ENCODE results near the gene NFKBIE. TPM values are rescaled to one million over a fixed set of nuclear protein-coding genes. Genes with fewer than 3 reads are reported as not detected.
A peak's percentile ranks its signal among the peaks of the same experiment; 100 is the strongest.

Gene NFKBIE
- total and polyA plus RNA-seq, 9 of the 15 experiments (the other 6 are each of a cell fraction or from before 2014, with no cell fraction given) = 2.1 to 16.4 (median 11.7) TPM

DNA sequence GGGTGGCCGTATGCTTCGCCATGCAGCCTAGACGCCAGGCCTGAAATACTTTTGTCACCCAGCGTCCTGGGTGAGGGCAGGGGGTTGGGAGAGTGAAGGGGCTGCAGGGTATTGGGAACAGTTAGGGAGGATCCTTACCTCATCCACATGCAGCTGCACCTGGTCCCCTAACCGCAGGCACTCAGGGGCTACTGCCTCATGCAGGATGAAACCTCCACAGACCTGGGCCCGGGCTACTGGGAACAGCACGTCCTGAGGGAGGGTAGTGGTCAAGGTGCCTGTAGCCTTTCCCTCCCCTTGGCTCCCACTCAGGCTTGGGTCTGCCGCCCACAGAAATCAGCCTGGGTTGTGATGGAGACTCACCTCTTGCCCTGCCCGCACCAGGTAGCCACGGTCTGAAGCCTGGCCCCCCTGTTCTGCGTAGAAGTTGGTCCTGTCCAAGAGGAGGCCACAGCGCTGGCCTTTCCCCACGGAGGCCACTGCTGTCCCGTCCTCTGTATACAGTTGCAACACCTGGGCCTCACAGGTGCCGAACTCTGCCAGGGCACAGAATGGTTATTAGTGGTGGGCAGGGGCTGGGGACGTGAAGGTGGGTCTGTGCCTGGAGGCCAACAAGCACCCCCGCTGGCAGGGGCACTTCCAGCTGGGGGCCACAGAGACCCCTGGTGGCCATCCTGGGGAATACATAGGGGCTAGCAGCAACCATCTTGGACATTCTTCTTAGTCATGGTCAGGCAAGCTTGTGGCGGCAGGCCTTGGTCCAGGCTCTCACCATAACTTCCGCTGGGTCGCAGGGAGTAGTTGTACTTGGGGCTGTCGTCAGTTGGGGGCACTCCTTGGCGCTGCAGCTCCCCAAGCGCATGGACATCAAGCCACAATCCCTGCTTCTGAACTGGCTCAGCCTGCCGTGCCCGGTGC lies 39.2 kb upstream of the NFKBIE start (continued):
- TF ChIP-seq NRF1 (conservative IDR thresholded peaks at IDR 0.05 in 1 of 2, IDR thresholded peaks at IDR 0.05 in 1 of 2) (no peak), E2F4 (CRISPR knock-in tag; IDR thresholded peaks at IDR 0.05; ENCODE audit: low read depth) (0 out of 2 replicates have a peak, but pooled peaks have one; percentile 23)

DNA sequence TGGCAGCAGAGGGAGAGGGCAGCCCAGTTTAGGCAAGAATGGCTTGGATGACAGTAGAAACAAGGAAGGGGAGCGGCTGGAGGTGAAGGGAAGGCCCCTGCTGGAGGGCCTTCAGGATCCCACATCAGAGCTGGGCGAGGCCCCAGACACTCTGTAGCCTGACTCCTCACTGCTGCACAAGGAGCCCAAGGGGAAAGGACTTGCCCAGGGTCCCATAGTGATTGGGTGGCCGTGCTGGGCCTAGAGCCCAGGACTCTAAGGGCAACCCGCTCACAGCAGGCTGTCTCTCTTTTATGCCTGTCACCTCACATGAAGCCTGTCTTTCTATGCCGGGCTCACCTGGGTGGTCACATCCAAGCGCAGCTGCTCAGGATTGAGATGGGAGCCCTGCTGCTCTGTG lies 38.5 kb upstream of the NFKBIE start:
- no peak overlapping the region for H3K4me3 ChIP-seq
- POLR2A ChIA-PET = interaction anchor here (2.6 to 11.9 kb wide), 2 partner anchors 8 to 10 kb away, joined by 17 to 116 read pairs; partner anchors contain the start of gene AARS2
- H3K9me3 ChIP-seq (replicated peaks; ENCODE audit: control insufficient read depth, insufficient read depth, low read depth, low read length) = no peaks in the 10 kb centered on the region
- in situ Hi-C loops (cut with MboI) (no loop called here), intact Hi-C loops (cut with micrococcal nuclease) (loop anchor here (1.0 kb wide), 1 partner anchor 36 kb away; no protein-coding TSS in a partner anchor)
- CTCF ChIA-PET (ENCODE audit: low intra/inter-chr PET ratio) = interaction anchor here (0.6 kb wide), 1 partner anchor 1198 kb away, joined by 3 read pairs; no protein-coding TSS in a partner anchor
- DNase-seq (ENCODE audit: extremely low read depth in 1 of 4, low spot score in 3 of 4) (no peak), ATAC-seq (no peak), FAIRE-seq (no peak)
- H3K36me3 ChIP-seq (ENCODE audit: control insufficient read depth, insufficient read depth, low read length) = peaks cover 81% of the 10 kb centered on the region
- peaks cover 2 to 17% of the 10 kb centered on the region in 2 experiments; a peak in 3 of 5 replicates for H3K4me1 ChIP-seq (replicated peaks in 1 of 2; ENCODE audit: control insufficient read depth in 2 of 2, insufficient read depth in 2 of 2, low read length in 2 of 2)
- no peaks in the 10 kb centered on the region; the same call in 1 of the 2 replicates for H4K20me1 ChIP-seq (replicated peaks; ENCODE audit: control insufficient read depth, insufficient read depth, low read length)
- H3K9ac ChIP-seq (ENCODE audit: insufficient read depth in 1 of 2, low read depth in 2 of 2, low read length in 2 of 2) = peak overlapping the region in 1 of 2 experiments; percentile 55; a peak in 1 of 4 replicates
- 88% methylated on average over 6 of the region's 6 CpGs for WGBS (ENCODE audit: insufficient coverage, low coverage, missing lambda C conversion rate)
- H3K79me2 ChIP-seq (ENCODE audit: control insufficient read depth, insufficient read depth, low read length) = no peaks in the 10 kb centered on the region
- no peaks in the 10 kb centered on the region for H3K9me1 ChIP-seq (ENCODE audit: control insufficient read depth, insufficient read depth, low read length)
- no peak overlapping the region for H3K4me2 ChIP-seq (ENCODE audit: insufficient read depth, low read length)
- no peaks in the 10 kb centered on the region for H3K27me3 ChIP-seq (ENCODE audit: control insufficient read depth in 2 of 2, insufficient read depth in 2 of 2, low read length in 2 of 2)
- TF ChIP-seq CREM (IDR thresholded peaks at IDR 0.05; ENCODE audit: low read depth) (no peak), MEIS2 (IDR thresholded peaks at IDR 0.05; ENCODE audit: partially characterized antibody) (no peak)
- TF ChIP-seq, protein P1, sequence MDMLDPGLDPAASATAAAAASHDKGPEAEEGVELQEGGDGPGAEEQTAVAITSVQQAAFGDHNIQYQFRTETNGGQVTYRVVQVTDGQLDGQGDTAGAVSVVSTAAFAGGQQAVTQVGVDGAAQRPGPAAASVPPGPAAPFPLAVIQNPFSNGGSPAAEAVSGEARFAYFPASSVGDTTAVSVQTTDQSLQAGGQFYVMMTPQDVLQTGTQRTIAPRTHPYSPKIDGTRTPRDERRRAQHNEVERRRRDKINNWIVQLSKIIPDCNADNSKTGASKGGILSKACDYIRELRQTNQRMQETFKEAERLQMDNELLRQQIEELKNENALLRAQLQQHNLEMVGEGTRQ (CRISPR knock-in tag; IDR thresholded peaks at IDR 0.05) = no peak
- no peak overlapping the region for H2AFZ ChIP-seq (ENCODE audit: low read depth, low read length)
- no TSS peak for BruUV-seq (replicated peaks)
- no peak overlapping the region for H3K27ac ChIP-seq (ENCODE audit: extremely low read depth, low read depth, low read length)
